Keratinocyte (primary cell): ENCODE data around the gene CUTA. TPM values are rescaled to one million over a fixed set of nuclear protein-coding genes. Genes with fewer than 3 reads are reported as not detected.

Source experiments
- DNase-seq: peaks from one replicate; pipeline ENCODE4 v3.0.0-alpha.2; 2011; ENCODE audit warnings: low read depth, missing footprints, low spot score
- FAIRE-seq: peaks from 2 replicates; lab custom pipeline; 2011; peaks lifted over from hg19 to GRCh38; lab: Jason Lieb, UNC
- H2AFZ ChIP-seq: 2 replicates; pipeline ENCODE4 v1.6.0; 2012; ENCODE audit warnings: low read length, control low read depth, inconsistent platforms; ENCODE audit not compliant: control insufficient read depth
- H3K27ac ChIP-seq: 2 replicates; pipeline ENCODE4 v1.5.1; 2011; ENCODE audit warnings: low read length; ENCODE audit not compliant: control insufficient read depth, insufficient read depth
- H3K27me3 ChIP-seq: 3 replicates; pipeline ENCODE4 v1.6.0; 2011; ENCODE audit warnings: low read length; ENCODE audit not compliant: control insufficient read depth, insufficient read depth; ENCODE audit errors: extremely low read depth
- H3K36me3 ChIP-seq, 2 experiments: 2 replicates in 1 of 2; 3 replicates in 1 of 2; pipeline ENCODE4 v1.5.1; 2011; ENCODE audit warnings: low read length in 2 of 2, mild to moderate bottlenecking in 1 of 2; ENCODE audit not compliant: control insufficient read depth in 2 of 2, insufficient read depth in 2 of 2; ENCODE audit errors: extremely low read depth in 1 of 2
- H3K4me1 ChIP-seq: 3 replicates; pipeline ENCODE4 v1.5.1; 2011; ENCODE audit warnings: low read length; ENCODE audit not compliant: control insufficient read depth, insufficient read depth; ENCODE audit errors: extremely low read depth
- H3K4me2 ChIP-seq: 3 replicates; pipeline ENCODE4 v1.6.0; 2011; ENCODE audit warnings: low read depth, low read length; ENCODE audit not compliant: control insufficient read depth, insufficient read depth; ENCODE audit errors: extremely low read depth
- H3K4me3 ChIP-seq, 3 experiments: fragments of 200-600 bp in 1 of 3; sonication (generic) in 1 of 3; 2 replicates in 2 of 3; 3 replicates in 1 of 3; pipeline ENCODE4 v1.5.1; 2011 to 2016; ENCODE audit warnings: low read length in 3 of 3, mild to moderate bottlenecking in 3 of 3, control low read depth in 2 of 3, inconsistent platforms in 1 of 3, low read depth in 1 of 3, mixed read lengths in 1 of 3, mixed run types in 1 of 3, moderate library complexity in 1 of 3; ENCODE audit not compliant: control insufficient read depth in 2 of 3, insufficient read depth in 2 of 3; ENCODE audit errors: extremely low read depth in 1 of 3
- H3K79me2 ChIP-seq: 2 replicates; pipeline ENCODE4 v1.6.0; 2012; ENCODE audit warnings: low read length; ENCODE audit not compliant: control insufficient read depth, insufficient read depth
- H3K9ac ChIP-seq: 3 replicates; pipeline ENCODE4 v1.6.0; 2011; ENCODE audit warnings: low read length; ENCODE audit not compliant: control insufficient read depth, insufficient read depth; ENCODE audit errors: extremely low read depth
- H3K9me1 ChIP-seq: 3 replicates; pipeline ENCODE4 v1.6.0; 2011; ENCODE audit warnings: low read length; ENCODE audit not compliant: control insufficient read depth, insufficient read depth; ENCODE audit errors: extremely low read depth
- H3K9me3 ChIP-seq: 2 replicates; pipeline ENCODE4 v1.5.1; 2012; ENCODE audit warnings: low read depth, low read length; ENCODE audit not compliant: control insufficient read depth
- H4K20me1 ChIP-seq: 3 replicates; pipeline ENCODE4 v1.6.0; 2011; ENCODE audit warnings: low read length; ENCODE audit not compliant: control insufficient read depth, insufficient read depth; ENCODE audit errors: extremely low read depth
- CTCF ChIP-seq, 3 experiments: IDR thresholded peaks in 1 of 3; conservative IDR thresholded peaks in 1 of 3; optimal IDR thresholded peaks in 1 of 3; 2 replicates in 2 of 3; 3 replicates in 1 of 3; pipeline versions ENCODE3 to v1.5.1; 2011; ENCODE audit warnings: low read length in 3 of 3, mild to moderate bottlenecking in 3 of 3, moderate library complexity in 2 of 3, control low read depth in 1 of 3, inconsistent platforms in 1 of 3; ENCODE audit not compliant: insufficient read depth in 2 of 3; ENCODE audit errors: extremely low read depth in 1 of 3
- EZH2 ChIP-seq: IDR thresholded peaks from one replicate; pipeline ENCODE4 v1.6.1; 2012; ENCODE audit warnings: inconsistent platforms, mild to moderate bottlenecking, low read length, moderate library complexity
- dilution Hi-C: fragments of 300-500 bp; cut with MboI; formaldehyde crosslinking; loops from one replicate; pipeline ENCODE4 v1.7.0; 2020; ENCODE audit warnings: low sequenced_read_pairs; ENCODE audit not compliant: extremely low pct_ligation_motif_present
- polyA plus RNA-seq, 5 experiments: library from polyadenylated mRNA; depleted of rRNA in 3 of 5; stranded (reverse) in 3 of 5; stranded (forward) in 1 of 5; unstranded in 1 of 5; fragments of >200 nt; gene quantifications; 1 replicate in 1 of 5; 2 replicates in 3 of 5; 3 replicates in 1 of 5; pipeline versions ENCODE4 v1.2.1 to v1.2.3, GENCODE V29; 2011 to 2012; ENCODE audit warnings: missing spikeins in 2 of 5, low read depth in 1 of 5, low replicate concordance in 1 of 5

CUTA gene
- polyA plus RNA-seq, 1 donor (not counting 4 experiments of a cell fraction or from before 2014, with no cell fraction given) = 178 TPM

- Histone ChIP-seq H3K9me1 (no peaks in the 10 kb centered on the region), H3K27ac (no peak overlapping the region), H3K4me2 (no peak overlapping the region), H3K79me2 (no peaks in the 10 kb centered on the region), H3K4me1 (peaks cover 6% of the 10 kb centered on the region), H3K27me3 (no peaks in the 10 kb centered on the region), H3K36me3 (peaks cover 1 to 41% of the 10 kb centered on the region in 2 experiments), H3K9ac (no peak overlapping the region), H3K4me3 (no peak overlapping the region), H2AFZ (no peak overlapping the region), H3K9me3 (no peaks in the 10 kb centered on the region), H4K20me1 (no peaks in the 10 kb centered on the region)
- DNase-seq (no peak), FAIRE-seq (no peak)
- dilution Hi-C loops = no loop called here
- TF ChIP-seq CTCF (optimal IDR thresholded peaks at IDR 0.05 in 1 of 3, IDR thresholded peaks at IDR 0.05 in 1 of 3, conservative IDR thresholded peaks at IDR 0.05 in 1 of 3; ENCODE audit: extremely low read depth in 1 of 3, insufficient read depth in 2 of 3, low read length in 3 of 3) (no peak), EZH2 (no peak)
Observed at GRCh38 chr6:33406126-33406525, 11.8 kb downstream of the CUTA start.

- H3K4me3 ChIP-seq = no peak overlapping the region
- H3K4me1 ChIP-seq = peaks cover 6% of the 10 kb centered on the region
- H2AFZ ChIP-seq = no peak overlapping the region
- H3K36me3 ChIP-seq = peaks cover 1 to 41% of the 10 kb centered on the region in 2 experiments
- H3K4me2 ChIP-seq = no peak overlapping the region
- no peak overlapping the region for H3K9ac ChIP-seq
- TF ChIP-seq CTCF (optimal IDR thresholded peaks at IDR 0.05 in 1 of 3, IDR thresholded peaks at IDR 0.05 in 1 of 3, conservative IDR thresholded peaks at IDR 0.05 in 1 of 3; ENCODE audit: extremely low read depth in 1 of 3, insufficient read depth in 2 of 3, low read length in 3 of 3) = no peak
- H3K27me3 ChIP-seq = no peaks in the 10 kb centered on the region
- H3K27ac ChIP-seq = no peak overlapping the region
- H4K20me1 ChIP-seq = no peaks in the 10 kb centered on the region
- FAIRE-seq = no peak
- no peaks in the 10 kb centered on the region for H3K9me1 ChIP-seq
- H3K79me2 ChIP-seq = no peaks in the 10 kb centered on the region
- no peaks in the 10 kb centered on the region for H3K9me3 ChIP-seq
- no peak for DNase-seq
- dilution Hi-C loops = no loop called here
Observed at GRCh38 chr6:33405386-33405940, 12.4 kb downstream of the CUTA start.
